Stimulated activated memory B cell treated with anti-CD40 and anti-IgM and Interleukin-4, amounts not matched to agents 10 μg/mL and 1 μg/mL and 100 μg/mL, for 72 hours (primary cell): ENCODE data around the gene MARS1.
"Not testable (repeated sequence)": the region's sequence is repeated elsewhere in the genome, so short reads cannot be mapped to it uniquely, and the experiment has no call there.

Experiments used
- ATAC-seq: fragments of 150-1000 bp; cut with Tn5 transposase; 2 replicates; pipeline ENCODE4 v1.10.0; 2021
- H3K27ac Mint-ChIP-seq: one replicate; pipeline ENCODE4 v1.8.0; 2022; ENCODE audit warnings: mild to moderate bottlenecking, mixed read lengths
- H3K27me3 Mint-ChIP-seq: one replicate; pipeline ENCODE4 v1.8.0; 2022; ENCODE audit warnings: mixed read lengths
- H3K36me3 Mint-ChIP-seq: one replicate; pipeline ENCODE4 v1.8.0; 2022; ENCODE audit warnings: mixed read lengths
- H3K4me1 Mint-ChIP-seq: one replicate; pipeline ENCODE4 v1.8.0; 2022; ENCODE audit warnings: mixed read lengths
- H3K4me3 Mint-ChIP-seq: one replicate; pipeline ENCODE4 v1.8.0; 2022; ENCODE audit warnings: mild to moderate bottlenecking, moderate library complexity, mixed read lengths
- H3K9me3 Mint-ChIP-seq: one replicate; pipeline ENCODE4 v1.8.0; 2022; ENCODE audit warnings: mixed read lengths

Gene MARS1

GRCh38 chr12:57490126-57490525 lies 2.3 kb downstream of the MARS1 start:
- Mint-ChIP-seq H3K4me3 (no peak overlapping the region), H3K27me3 (no peaks in the 10 kb centered on the region), H3K9me3 (no peaks in the 10 kb centered on the region), H3K27ac (no peak overlapping the region), H3K36me3 (peaks cover 43% of the 10 kb centered on the region), H3K4me1 (peaks cover 25% of the 10 kb centered on the region)
- ATAC-seq: no peak

- H3K27ac Mint-ChIP-seq: peak overlapping the region; percentile 10
- peaks cover 51% of the 10 kb centered on the region for H3K36me3 Mint-ChIP-seq
- no peaks in the 10 kb centered on the region for H3K27me3 Mint-ChIP-seq
- peaks cover 25% of the 10 kb centered on the region for H3K4me1 Mint-ChIP-seq
- H3K4me3 Mint-ChIP-seq: no peak overlapping the region
- H3K9me3 Mint-ChIP-seq: no peaks in the 10 kb centered on the region
- ATAC-seq: no peak
Measured at GRCh38 chr12:57491393-57492280, 3.8 kb downstream of the MARS1 start.

- not testable (repeated sequence) for H3K9me3 Mint-ChIP-seq, H3K27me3 Mint-ChIP-seq, H3K4me3 Mint-ChIP-seq, H3K27ac Mint-ChIP-seq
- peak; percentile 53 for ATAC-seq
- peaks cover 61% of the 10 kb centered on the region for H3K36me3 Mint-ChIP-seq
- H3K4me1 Mint-ChIP-seq: peaks cover 24% of the 10 kb centered on the region
Measured at GRCh38 chr12:57495051-57495701, 7.3 kb downstream of the MARS1 start.

- peak overlapping the region; percentile 16 for H3K27ac Mint-ChIP-seq
- no peak overlapping the region for H3K4me3 Mint-ChIP-seq
- peaks cover 17% of the 10 kb centered on the region for H3K4me1 Mint-ChIP-seq
- H3K9me3 Mint-ChIP-seq: no peaks in the 10 kb centered on the region
- H3K36me3 Mint-ChIP-seq: peaks cover 63% of the 10 kb centered on the region
- no peak for ATAC-seq
- H3K27me3 Mint-ChIP-seq: no peaks in the 10 kb centered on the region
Measured at GRCh38 chr12:57496822-57497221, 9.0 kb downstream of the MARS1 start.

- ATAC-seq: no peak
- peaks cover 17% of the 10 kb centered on the region for H3K4me1 Mint-ChIP-seq
- peak overlapping the region; percentile 16 for H3K27ac Mint-ChIP-seq
- no peaks in the 10 kb centered on the region for H3K27me3 Mint-ChIP-seq
- H3K36me3 Mint-ChIP-seq: peaks cover 62% of the 10 kb centered on the region
- H3K9me3 Mint-ChIP-seq: no peaks in the 10 kb centered on the region
- H3K4me3 Mint-ChIP-seq: no peak overlapping the region
Measured at GRCh38 chr12:57497223-57498131, 9.6 kb downstream of the MARS1 start.

- no peak for ATAC-seq
- Mint-ChIP-seq H3K27me3 (no peaks in the 10 kb centered on the region), H3K27ac (peak overlapping the region; percentile 16)
Measured at GRCh38 chr12:57498132-57498502, 10.2 kb downstream of the MARS1 start.

GRCh38 chr12:57498571-57498970 lies 10.7 kb downstream of the MARS1 start:
- no peak for ATAC-seq
- Mint-ChIP-seq H3K27ac (peak overlapping the region; percentile 16), H3K4me3 (no peak overlapping the region), H3K27me3 (no peaks in the 10 kb centered on the region), H3K4me1 (peaks cover 17% of the 10 kb centered on the region), H3K9me3 (no peaks in the 10 kb centered on the region), H3K36me3 (peaks cover 65% of the 10 kb centered on the region)

More at GRCh38 chr12:57498132-57498502, 10.2 kb downstream of the MARS1 start:
- Mint-ChIP-seq H3K36me3 (peaks cover 61% of the 10 kb centered on the region), H3K4me3 (no peak overlapping the region), H3K4me1 (peaks cover 17% of the 10 kb centered on the region), H3K9me3 (no peaks in the 10 kb centered on the region)

GRCh38 chr12:57500213-57500612 lies 12.3 kb downstream of the MARS1 start:
- no peak for ATAC-seq
- H3K4me1 Mint-ChIP-seq: peaks cover 17% of the 10 kb centered on the region
- H3K4me3 Mint-ChIP-seq: no peak overlapping the region
- H3K36me3 Mint-ChIP-seq: peaks cover 74% of the 10 kb centered on the region
- no peaks in the 10 kb centered on the region for H3K27me3 Mint-ChIP-seq
- no peak overlapping the region for H3K27ac Mint-ChIP-seq
- no peaks in the 10 kb centered on the region for H3K9me3 Mint-ChIP-seq

GRCh38 chr12:57502311-57502969 lies 14.6 kb downstream of the MARS1 start:
- not testable (repeated sequence) for H3K27me3 Mint-ChIP-seq, H3K9me3 Mint-ChIP-seq, H3K4me3 Mint-ChIP-seq, H3K4me1 Mint-ChIP-seq, ATAC-seq, H3K27ac Mint-ChIP-seq
- H3K36me3 Mint-ChIP-seq: peaks cover 67% of the 10 kb centered on the region

- peaks cover 56% of the 10 kb centered on the region for H3K36me3 Mint-ChIP-seq
- ATAC-seq, H3K9me3 Mint-ChIP-seq, H3K4me3 Mint-ChIP-seq, H3K27ac Mint-ChIP-seq, H3K4me1 Mint-ChIP-seq, H3K27me3 Mint-ChIP-seq: not testable (repeated sequence)
Measured at GRCh38 chr12:57506541-57506940, 18.7 kb downstream of the MARS1 start.

GRCh38 chr12:57507796-57508195 lies 19.9 kb downstream of the MARS1 start:
- H3K4me1 Mint-ChIP-seq, H3K27me3 Mint-ChIP-seq, H3K9me3 Mint-ChIP-seq, H3K4me3 Mint-ChIP-seq, H3K27ac Mint-ChIP-seq, ATAC-seq: not testable (repeated sequence)
- H3K36me3 Mint-ChIP-seq: peaks cover 59% of the 10 kb centered on the region

GRCh38 chr12:57511161-57511560 lies 23.3 kb downstream of the MARS1 start:
- H3K4me1 Mint-ChIP-seq: peaks cover 6% of the 10 kb centered on the region
- peaks cover 63% of the 10 kb centered on the region for H3K36me3 Mint-ChIP-seq
- H3K27ac Mint-ChIP-seq: no peak overlapping the region
- H3K9me3 Mint-ChIP-seq: no peaks in the 10 kb centered on the region
- H3K27me3 Mint-ChIP-seq: no peaks in the 10 kb centered on the region
- ATAC-seq: no peak
- H3K4me3 Mint-ChIP-seq: no peak overlapping the region

GRCh38 chr12:57511588-57512325 lies 23.9 kb downstream of the MARS1 start:
- Mint-ChIP-seq H3K4me1 (peaks cover 7% of the 10 kb centered on the region), H3K36me3 (peaks cover 69% of the 10 kb centered on the region), H3K27ac (peak overlapping the region; percentile 3), H3K4me3 (no peak overlapping the region), H3K9me3 (no peaks in the 10 kb centered on the region), H3K27me3 (no peaks in the 10 kb centered on the region)
- no peak for ATAC-seq

GRCh38 chr12:57512665-57513064 lies 24.8 kb downstream of the MARS1 start:
- Mint-ChIP-seq H3K4me3 (no peak overlapping the region), H3K9me3 (no peaks in the 10 kb centered on the region), H3K27me3 (no peaks in the 10 kb centered on the region), H3K4me1 (peaks cover 16% of the 10 kb centered on the region), H3K27ac (peak overlapping the region; percentile 3), H3K36me3 (peaks cover 78% of the 10 kb centered on the region)
- no peak for ATAC-seq
